ENCODE data around the gene RNF224. TPM values are rescaled to one million over a fixed set of nuclear protein-coding genes. Genes with fewer than 3 reads are reported as not detected.

The RNF224 gene
- total and polyA plus RNA-seq, 2 of the 13 experiments (the other 11 are each of a cell fraction or from before 2014, with no cell fraction given) = 0.09 TPM; not detected in 1

DNA sequence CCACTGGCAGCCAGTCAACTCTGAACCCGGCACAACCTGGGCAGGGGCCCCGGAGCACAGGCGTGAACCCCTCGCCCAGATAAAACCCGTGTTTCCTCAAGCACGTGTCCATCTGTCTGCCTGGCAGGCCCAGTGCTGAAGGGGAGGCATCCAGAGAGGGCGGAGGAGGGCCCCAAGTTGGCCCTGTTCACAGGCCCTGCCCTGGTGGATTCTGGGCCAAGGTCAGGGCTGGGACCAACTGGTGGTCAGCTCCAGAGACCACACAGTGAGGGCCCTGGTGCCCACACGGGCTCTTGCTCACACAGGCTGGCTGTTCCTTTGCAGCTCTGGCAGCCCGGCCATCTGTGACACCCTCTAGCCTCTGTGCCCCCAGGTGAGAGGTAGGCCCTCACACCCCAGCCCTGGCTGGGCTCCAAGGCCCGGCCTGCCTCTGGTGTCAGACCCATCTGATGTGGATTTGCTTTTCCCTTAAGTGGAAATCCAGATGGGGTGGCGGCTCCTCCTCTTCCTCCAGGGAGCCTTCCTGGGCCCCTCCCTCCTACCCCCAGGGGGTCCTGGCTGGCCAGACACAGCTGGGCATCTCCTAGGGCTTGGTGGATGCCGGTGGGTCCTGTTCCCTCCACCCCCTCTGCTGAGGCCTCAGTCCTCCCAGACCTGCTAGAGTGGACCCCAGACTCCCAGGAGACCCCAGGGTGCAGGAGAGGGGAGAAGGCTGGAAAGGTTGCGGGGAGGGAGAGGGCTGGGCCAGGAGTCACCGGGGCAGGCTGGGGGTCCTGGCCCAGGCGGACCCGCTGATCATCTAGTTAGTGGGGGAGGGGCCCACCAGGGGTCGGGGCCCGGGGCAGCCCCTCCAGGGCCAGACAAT lies 23.3 kb downstream of the RNF224 start:
- Histone ChIP-seq H3K27me3 (ENCODE audit: control insufficient read depth in 1 of 2, insufficient read depth in 2 of 2, low read length in 2 of 2) (peaks cover 2 to 9% of the 10 kb centered on the region in 2 experiments; a peak in 2 of 5 replicates), H3K36me3 (replicated peaks in 1 of 2; ENCODE audit: control insufficient read depth in 1 of 2, insufficient read depth in 2 of 2, low read length in 2 of 2) (no peaks in the 10 kb centered on the region), H3K4me2 (ENCODE audit: low read depth, low read length) (peak overlapping the region; percentile 48), H3K9me3 (ENCODE audit: low read length) (no peaks in the 10 kb centered on the region), H4K20me1 (ENCODE audit: insufficient read depth, low read length) (no peaks in the 10 kb centered on the region), H3K4me1 (ENCODE audit: insufficient read depth, low read length) (peaks cover 78% of the 10 kb centered on the region), H3K9ac (ENCODE audit: insufficient read depth, low read depth, low read length) (peak overlapping the region; percentile 14; the same call in 1 of the 2 replicates), H3K27ac (ENCODE audit: extremely low read length, insufficient read depth, low read length) (no peak overlapping the region), H3K79me2 (ENCODE audit: insufficient read depth, low read length) (peaks cover 3% of the 10 kb centered on the region), H3K4me3 (replicated peaks in 1 of 3; ENCODE audit: insufficient read depth in 1 of 3, low read depth in 2 of 3, low read length in 3 of 3) (peak overlapping the region in 1 of 3 experiments; percentile 15; a peak in 1 of 6 replicates), H2AFZ (ENCODE audit: low read length) (no peak overlapping the region)
- in situ Hi-C loops (cut with HindIII; ENCODE audit: extremely low pct_ligation_motif_present, low pct_unique_long_range_greater_than_20kb) (no loop called here), intact Hi-C loops (cut with micrococcal nuclease; ENCODE audit: unreplicated experiment) (no loop called here)
- no CpG with 5 or more reads among the region's 18 CpGs for WGBS (ENCODE audit: low lambda C conversion rate)
- ChIA-PET CTCF (ENCODE audit: low intra/inter-chr PET ratio, low total read pairs) (no interaction called here), POLR2A (interaction anchor here (1.2 to 14.2 kb wide), 2 partner anchors 8 to 26 kb away, joined by 3 to 317 read pairs; partner anchors contain the start of gene TUBB4B)
- BruUV-seq (replicated peaks) = no TSS peak
- DNase-seq (ENCODE audit: low spot score) = no peak
- ATAC-seq = peak; percentile 12
- no peak for FAIRE-seq
- TF ChIP-seq, protein P1, sequence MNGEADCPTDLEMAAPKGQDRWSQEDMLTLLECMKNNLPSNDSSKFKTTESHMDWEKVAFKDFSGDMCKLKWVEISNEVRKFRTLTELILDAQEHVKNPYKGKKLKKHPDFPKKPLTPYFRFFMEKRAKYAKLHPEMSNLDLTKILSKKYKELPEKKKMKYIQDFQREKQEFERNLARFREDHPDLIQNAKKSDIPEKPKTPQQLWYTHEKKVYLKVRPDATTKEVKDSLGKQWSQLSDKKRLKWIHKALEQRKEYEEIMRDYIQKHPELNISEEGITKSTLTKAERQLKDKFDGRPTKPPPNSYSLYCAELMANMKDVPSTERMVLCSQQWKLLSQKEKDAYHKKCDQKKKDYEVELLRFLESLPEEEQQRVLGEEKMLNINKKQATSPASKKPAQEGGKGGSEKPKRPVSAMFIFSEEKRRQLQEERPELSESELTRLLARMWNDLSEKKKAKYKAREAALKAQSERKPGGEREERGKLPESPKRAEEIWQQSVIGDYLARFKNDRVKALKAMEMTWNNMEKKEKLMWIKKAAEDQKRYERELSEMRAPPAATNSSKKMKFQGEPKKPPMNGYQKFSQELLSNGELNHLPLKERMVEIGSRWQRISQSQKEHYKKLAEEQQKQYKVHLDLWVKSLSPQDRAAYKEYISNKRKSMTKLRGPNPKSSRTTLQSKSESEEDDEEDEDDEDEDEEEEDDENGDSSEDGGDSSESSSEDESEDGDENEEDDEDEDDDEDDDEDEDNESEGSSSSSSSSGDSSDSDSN (CRISPR knock-in tag; IDR thresholded peaks at IDR 0.05) = 0 out of 2 replicates have a peak, but pooled peaks have one; percentile 27
- no peak for TF ChIP-seq GABPA (IDR thresholded peaks at IDR 0.05; ENCODE audit: low read depth, low read length)
- 0 out of 2 replicates have a peak, but pooled peaks have one; percentile 11 for TF ChIP-seq GABPA (CRISPR knock-in tag; IDR thresholded peaks at IDR 0.05; ENCODE audit: low read depth)
- peak; percentile 65 for TF ChIP-seq ZFY (CRISPR knock-in tag; IDR thresholded peaks at IDR 0.05)
- TF ChIP-seq, protein P2, sequence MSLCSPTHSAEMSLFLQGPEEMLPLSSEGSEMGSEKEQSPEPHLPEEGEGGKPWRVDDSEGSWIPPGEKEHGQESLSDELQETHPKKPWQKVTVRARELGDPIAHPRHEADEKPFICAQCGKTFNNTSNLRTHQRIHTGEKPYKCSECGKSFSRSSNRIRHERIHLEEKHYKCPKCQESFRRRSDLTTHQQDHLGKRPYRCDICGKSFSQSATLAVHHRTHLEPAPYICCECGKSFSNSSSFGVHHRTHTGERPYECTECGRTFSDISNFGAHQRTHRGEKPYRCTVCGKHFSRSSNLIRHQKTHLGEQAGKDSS (CRISPR knock-in tag; IDR thresholded peaks at IDR 0.05; ENCODE audit: borderline replicate concordance, low read depth) = 0 out of 2 replicates have a peak, but pooled peaks have one; percentile 30
- no peak for TF ChIP-seq MLLT10 (CRISPR knock-in tag; IDR thresholded peaks at IDR 0.05)
- TF ChIP-seq MZF1 (CRISPR knock-in tag; IDR thresholded peaks at IDR 0.05; ENCODE audit: borderline replicate concordance) = no peak
- peak; percentile 65 for TF ChIP-seq SAP130 (CRISPR knock-in tag; IDR thresholded peaks at IDR 0.05; ENCODE audit: low read depth)
- peak; percentile 72 for TF ChIP-seq HDAC1 (CRISPR knock-in tag; IDR thresholded peaks at IDR 0.05)
- TF ChIP-seq NR2F1 (CRISPR knock-in tag; IDR thresholded peaks at IDR 0.05) = 0 out of 4 replicates have a peak, but pooled peaks of 1 of the 2 experiments have one; percentile 29
- no peak for TF ChIP-seq NFIB (CRISPR knock-in tag; IDR thresholded peaks at IDR 0.05; ENCODE audit: borderline replicate concordance)
- TF ChIP-seq, protein P3, sequence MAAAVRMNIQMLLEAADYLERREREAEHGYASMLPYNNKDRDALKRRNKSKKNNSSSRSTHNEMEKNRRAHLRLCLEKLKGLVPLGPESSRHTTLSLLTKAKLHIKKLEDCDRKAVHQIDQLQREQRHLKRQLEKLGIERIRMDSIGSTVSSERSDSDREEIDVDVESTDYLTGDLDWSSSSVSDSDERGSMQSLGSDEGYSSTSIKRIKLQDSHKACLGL (CRISPR knock-in tag; IDR thresholded peaks at IDR 0.05) = peak; percentile 47; the same call in 1 of the 2 replicates
- TF ChIP-seq HMGA1 (CRISPR knock-in tag; conservative IDR thresholded peaks at IDR 0.05) = no peak
- TF ChIP-seq, protein P4, sequence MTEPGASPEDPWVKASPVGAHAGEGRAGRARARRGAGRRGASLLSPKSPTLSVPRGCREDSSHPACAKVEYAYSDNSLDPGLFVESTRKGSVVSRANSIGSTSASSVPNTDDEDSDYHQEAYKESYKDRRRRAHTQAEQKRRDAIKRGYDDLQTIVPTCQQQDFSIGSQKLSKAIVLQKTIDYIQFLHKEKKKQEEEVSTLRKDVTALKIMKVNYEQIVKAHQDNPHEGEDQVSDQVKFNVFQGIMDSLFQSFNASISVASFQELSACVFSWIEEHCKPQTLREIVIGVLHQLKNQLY (CRISPR knock-in tag; IDR thresholded peaks at IDR 0.05) = peak; percentile 35; the same call in 1 of the 2 replicates
- peak; percentile 86; the same call in 1 of the 2 replicates for TF ChIP-seq AKAP8 (CRISPR knock-in tag; IDR thresholded peaks at IDR 0.05)
